Spleen (tissue), 11 donors: ENCODE measurements around the gene SPATA6L. TPM values are rescaled to one million over a fixed set of nuclear protein-coding genes. Genes with fewer than 3 reads are reported as not detected.

Source experiments
- DNase-seq: peaks from one replicate; pipeline ENCODE4 v3.0.0-alpha.2; 2020
- H3K27ac ChIP-seq, 8 donors: fragments of 200-600 bp; sonication (generic) in 7 of 8; 1 replicate in 4 of 8; 2 replicates in 4 of 8; pipeline versions ENCODE4 v1.5.0 to v1.8.0; 2016 to 2021; ENCODE audit warnings: inconsistent platforms in 4 of 8, mild to moderate bottlenecking in 4 of 8, moderate library complexity in 1 of 8
- H3K27me3 ChIP-seq, 7 donors: fragments of 200-600 bp; sonication (generic) in 6 of 7; replicated peaks in 1 of 7; 1 replicate in 4 of 7; 2 replicates in 3 of 7; pipeline versions ENCODE4 v1.5.0 to v1.8.0; 2016 to 2021; ENCODE audit warnings: inconsistent platforms in 3 of 7, mild to moderate bottlenecking in 1 of 7
- H3K36me3 ChIP-seq, 6 donors: fragments of 200-600 bp; sonication (generic) in 5 of 6; 1 replicate in 4 of 6; 2 replicates in 2 of 6; pipeline versions ENCODE4 v1.5.0 to v1.8.0; 2016 to 2021; ENCODE audit warnings: inconsistent platforms in 2 of 6
- H3K4me1 ChIP-seq, 6 donors: fragments of 200-600 bp; sonication (generic) in 5 of 6; 1 replicate in 3 of 6; 2 replicates in 3 of 6; pipeline versions ENCODE4 v1.5.0 to v1.8.0; 2016 to 2021; ENCODE audit warnings: inconsistent platforms in 3 of 6
- H3K4me3 ChIP-seq, 8 donors: fragments of 200-600 bp; sonication (generic) in 7 of 8; 1 replicate in 4 of 8; 2 replicates in 4 of 8; pipeline versions ENCODE4 v1.5.0 to v1.8.0; 2016 to 2021; ENCODE audit warnings: inconsistent platforms in 4 of 8, mild to moderate bottlenecking in 4 of 8, moderate library complexity in 2 of 8
- H3K9me3 ChIP-seq, 8 donors: fragments of 200-600 bp; sonication (generic) in 7 of 8; 1 replicate in 4 of 8; 2 replicates in 4 of 8; pipeline versions ENCODE4 v1.5.0 to v1.8.0; 2016 to 2021; ENCODE audit warnings: inconsistent platforms in 4 of 8
- CTCF ChIP-seq, 11 experiments: fragments of 200-600 bp in 7 of 11; fragments of 450-650 bp in 4 of 11; sonication (generic) in 4 of 11; IDR thresholded peaks in 8 of 11; conservative IDR thresholded peaks in 3 of 11; 1 replicate in 7 of 11; 2 replicates in 4 of 11; pipeline versions ENCODE4 v1.4.0 to v1.8.0; 2016 to 2021; ENCODE audit warnings: antibody characterized with exemption in 11 of 11, inconsistent platforms in 4 of 11, mild to moderate bottlenecking in 1 of 11
- POLR2A ChIP-seq, 3 donors: fragments of 450-650 bp; IDR thresholded peaks; one replicate each; pipeline ENCODE4 v1.5.1; 2017; ENCODE audit warnings: antibody characterized with exemption in 3 of 3, mild to moderate bottlenecking in 1 of 3
- POLR2AphosphoS5 ChIP-seq, 3 donors: sonication (generic); formaldehyde crosslinking; IDR thresholded peaks; one replicate each; pipeline ENCODE4 v1.5.1; 2017; ENCODE audit warnings: antibody characterized with exemption in 3 of 3
- WGBS, 5 donors: extraction: QIAGEN DNeasy Blood & Tissue Kit in 3 of 5; methylation state at CpG; one replicate each; pipeline versions ENCODE4 v1.1.5 to v1.1.7; 2013 to 2018; 5-methylcytosine and 5-hydroxymethylcytosine counted together
- intact Hi-C: fragments of 100-400 bp; cut with DNase I; formaldehyde crosslinking; loops from one replicate; pipeline ENCODE4 v1.15.0; 2023; ENCODE audit warnings: low total_unique reads
- polyA plus RNA-seq, 3 donors: library from polyadenylated mRNA; stranded (reverse); fragments of 200-250 nt; gene quantifications; one replicate each; pipeline ENCODE4 v1.2.1, GENCODE V29; 2013
- total RNA-seq, 7 donors: library from RNA; depleted of rRNA in 3 of 7; stranded (reverse); fragments of >200 nt in 3 of 7; fragmentation: NEBNext Ultra II Directional in 4 of 7; extraction: Animal tissue kit (Norgen Biotek cat#: 25700) in 4 of 7; gene quantifications; one replicate each; pipeline versions ENCODE4 v1.1.0 to v1.2.1, GENCODE V29; 2016 to 2021
- donor health status: healthy with polysubstance abuse.
- donor health status: DM: no; HTN: no; CAD: no; lungs with moderate emphysema.
- donor health status: DM: no; HTN: no; CAD: no.
- donor health status: Bipolar disorder and iron deficiency.
- donor health status: healthy.
- donor health status: DM: no; HTN: no; CAD: no.
- donor health status: DM: yes; HTN: yes; CAD: no.

Gene SPATA6L
- total and polyA plus RNA-seq, 10 donors: 0.32 to 5.7 (median 1.1) TPM

- TF ChIP-seq POLR2AphosphoS5 (IDR thresholded peaks at IDR 0.05) (no peak), POLR2A (IDR thresholded peaks at IDR 0.05) (no peak), CTCF (IDR thresholded peaks at IDR 0.05 in 8 of 11, conservative IDR thresholded peaks at IDR 0.05 in 3 of 11) (no peak)
- no peak overlapping the region for H3K27ac ChIP-seq
- H3K4me3 ChIP-seq: no peak overlapping the region
- H3K9me3 ChIP-seq: no peaks in the 10 kb centered on the region
- intact Hi-C loops: no loop called here
- no peak for DNase-seq
- H3K4me1 ChIP-seq: no peaks in the 10 kb centered on the region
- H3K27me3 ChIP-seq: no peaks in the 10 kb centered on the region
- H3K36me3 ChIP-seq: no peaks in the 10 kb centered on the region
- 73 to 90% (median 85%) methylated on average over 3 of the region's 3 CpGs for WGBS, 5 donors
Measured at GRCh38 chr9:4638968-4639367, 27.3 kb downstream of the SPATA6L start.

GRCh38 chr9:4630836-4631235 lies 35.4 kb downstream of the SPATA6L start:
- intact Hi-C loops: no loop called here
- Histone ChIP-seq H3K9me3 (no peaks in the 10 kb centered on the region), H3K4me1 (no peaks in the 10 kb centered on the region), H3K27me3 (no peaks in the 10 kb centered on the region), H3K36me3 (no peaks in the 10 kb centered on the region), H3K4me3 (no peak overlapping the region), H3K27ac (no peak overlapping the region)
- TF ChIP-seq POLR2A (IDR thresholded peaks at IDR 0.05) (no peak), CTCF (IDR thresholded peaks at IDR 0.05 in 8 of 11, conservative IDR thresholded peaks at IDR 0.05 in 3 of 11) (no peak), POLR2AphosphoS5 (IDR thresholded peaks at IDR 0.05) (no peak)
- DNase-seq: no peak
- WGBS, 5 donors: 46 to 54% (median 50%) methylated on average over 2 of the region's 2 CpGs

GRCh38 chr9:4622016-4622415 lies 44.3 kb downstream of the SPATA6L start:
- Histone ChIP-seq H3K4me1 (peaks cover 0 to 14% (median 0%) of the 10 kb centered on the region in 6 donors), H3K9me3 (no peaks in the 10 kb centered on the region), H3K36me3 (no peaks in the 10 kb centered on the region), H3K27me3 (no peaks in the 10 kb centered on the region), H3K4me3 (no peak overlapping the region), H3K27ac (no peak overlapping the region)
- TF ChIP-seq POLR2A (IDR thresholded peaks at IDR 0.05): no peak
- TF ChIP-seq CTCF (IDR thresholded peaks at IDR 0.05 in 8 of 11, conservative IDR thresholded peaks at IDR 0.05 in 3 of 11): no peak
- TF ChIP-seq POLR2AphosphoS5 (IDR thresholded peaks at IDR 0.05): no peak
- no peak for DNase-seq
- WGBS, 5 donors: 82 to 89% (median 84%) methylated on average over 10 of the region's 10 CpGs
- intact Hi-C loops: no loop called here

- Histone ChIP-seq H3K36me3 (no peaks in the 10 kb centered on the region), H3K4me1 (peaks cover 0 to 14% (median 0%) of the 10 kb centered on the region in 6 donors), H3K27me3 (no peaks in the 10 kb centered on the region), H3K4me3 (no peak overlapping the region), H3K27ac (no peak overlapping the region), H3K9me3 (no peaks in the 10 kb centered on the region)
- TF ChIP-seq CTCF (IDR thresholded peaks at IDR 0.05 in 8 of 11, conservative IDR thresholded peaks at IDR 0.05 in 3 of 11) (no peak), POLR2AphosphoS5 (IDR thresholded peaks at IDR 0.05) (no peak), POLR2A (IDR thresholded peaks at IDR 0.05) (no peak)
- intact Hi-C loops: no loop called here
- DNase-seq: no peak
- 72 to 84% (median 78%) methylated on average over 2 of the region's 2 CpGs for WGBS, 5 donors
Measured at GRCh38 chr9:4620881-4621555, 45.3 kb downstream of the SPATA6L start.
